GM18909 (cell line): ENCODE results near the gene OR10P1.
"Not testable (repeated sequence)": the region's sequence is repeated elsewhere in the genome, so short reads cannot be mapped to it uniquely, and the experiment has no call there.

Source experiments
- ATAC-seq: cut with Tn5 transposase; IDR thresholded peaks from one replicate; pipeline ENCODE4 v1.9.1; 2021; ENCODE audit warnings: mild to moderate bottlenecking; ENCODE audit not compliant: unreplicated experiment, poor library complexity

OR10P1 gene

GRCh38 chr12:55650620-55651298 is 14.1 kb downstream of the OR10P1 start:
- not testable (repeated sequence) for ATAC-seq

- no peak for ATAC-seq
Observed at GRCh38 chr12:55651299-55651683, 14.6 kb downstream of the OR10P1 start.

- ATAC-seq, result no peak
Observed at GRCh38 chr12:55652352-55652751, 15.7 kb downstream of the OR10P1 start.

- no peak for ATAC-seq
Observed at GRCh38 chr12:55653031-55653430, 16.3 kb downstream of the OR10P1 start.

GRCh38 chr12:55654511-55655214 is 18.0 kb downstream of the OR10P1 start:
- no peak for ATAC-seq

GRCh38 chr12:55657212-55657611 is 20.5 kb downstream of the OR10P1 start:
- no peak for ATAC-seq

- ATAC-seq, result no peak
Observed at GRCh38 chr12:55658212-55658611, 21.5 kb downstream of the OR10P1 start.

GRCh38 chr12:55658635-55659391 is 22.1 kb downstream of the OR10P1 start:
- no peak for ATAC-seq

GRCh38 chr12:55659486-55660385 is 23.0 kb downstream of the OR10P1 start:
- no peak for ATAC-seq

GRCh38 chr12:55663391-55663790 is 26.7 kb downstream of the OR10P1 start:
- no peak for ATAC-seq

- no peak for ATAC-seq
Observed at GRCh38 chr12:55664826-55665225, 28.1 kb downstream of the OR10P1 start.

- ATAC-seq, result no peak
Observed at GRCh38 chr12:55666508-55666907, 29.8 kb downstream of the OR10P1 start.

GRCh38 chr12:55670276-55670675 is 33.6 kb downstream of the OR10P1 start:
- ATAC-seq, result no peak

- ATAC-seq, result no peak
Observed at GRCh38 chr12:55671746-55672145, 35.1 kb downstream of the OR10P1 start.

- peak; percentile 99 for ATAC-seq
Observed at GRCh38 chr12:55673638-55674037, 36.9 kb downstream of the OR10P1 start.

GRCh38 chr12:55675666-55676065 is 39.0 kb downstream of the OR10P1 start:
- ATAC-seq, result no peak

GRCh38 chr12:55676707-55677106 is 40.0 kb downstream of the OR10P1 start:
- no peak for ATAC-seq

- no peak for ATAC-seq
Observed at GRCh38 chr12:55679691-55680090, 43.0 kb downstream of the OR10P1 start.

GRCh38 chr12:55681142-55682077 is 44.7 kb downstream of the OR10P1 start:
- peak; percentile 46 for ATAC-seq
